BLaER1 (cell line): ENCODE results near the gene ZNF277.

Source experiments
- H3K27ac ChIP-seq: shearing (Covaris generic); formaldehyde crosslinking; 2 replicates; pipeline ENCODE4 v1.8.1; 2022
- H3K27me3 ChIP-seq: shearing (Covaris generic); formaldehyde crosslinking; 2 replicates; pipeline ENCODE4 v1.8.1; 2022
- H3K36me3 ChIP-seq: shearing (Covaris generic); formaldehyde crosslinking; 2 replicates; pipeline ENCODE4 v1.8.1; 2022
- H3K4me1 ChIP-seq: shearing (Covaris generic); formaldehyde crosslinking; 2 replicates; pipeline ENCODE4 v1.8.1; 2022
- H3K4me2 ChIP-seq: shearing (Covaris generic); formaldehyde crosslinking; 2 replicates; pipeline ENCODE4 v1.8.1; 2022
- H3K4me3 ChIP-seq: shearing (Covaris generic); formaldehyde crosslinking; 2 replicates; pipeline ENCODE4 v1.8.1; 2022
- H3K9ac ChIP-seq: shearing (Covaris generic); formaldehyde crosslinking; 2 replicates; pipeline ENCODE4 v1.8.1; 2022
- H3K9me3 ChIP-seq: shearing (Covaris generic); formaldehyde crosslinking; 2 replicates; pipeline ENCODE4 v1.8.1; 2022
- H4K20me1 ChIP-seq: shearing (Covaris generic); formaldehyde crosslinking; 2 replicates; pipeline ENCODE4 v1.8.1; 2022
- Cebpa-rat ChIP-seq: shearing (Covaris generic); IDR thresholded peaks from 2 replicates; pipeline ENCODE4 v1.8.1; 2022

The ZNF277 gene

GRCh38 chr7:112184455-112184854 lies 22.0 kb upstream of the ZNF277 start:
- H3K27me3 ChIP-seq = no peaks in the 10 kb centered on the region
- TF ChIP-seq Cebpa-rat = no peak
- H3K27ac ChIP-seq = no peak overlapping the region
- no peak overlapping the region for H3K9ac ChIP-seq
- H4K20me1 ChIP-seq = no peaks in the 10 kb centered on the region
- no peaks in the 10 kb centered on the region for H3K4me1 ChIP-seq
- no peaks in the 10 kb centered on the region for H3K36me3 ChIP-seq
- no peak overlapping the region for H3K4me3 ChIP-seq
- no peak overlapping the region for H3K4me2 ChIP-seq
- no peaks in the 10 kb centered on the region for H3K9me3 ChIP-seq

- no peaks in the 10 kb centered on the region for H3K27me3 ChIP-seq
- no peaks in the 10 kb centered on the region for H4K20me1 ChIP-seq
- no peak overlapping the region for H3K4me3 ChIP-seq
- H3K27ac ChIP-seq = no peak overlapping the region
- no peak overlapping the region for H3K9ac ChIP-seq
- no peaks in the 10 kb centered on the region for H3K9me3 ChIP-seq
- H3K4me1 ChIP-seq = no peaks in the 10 kb centered on the region
- no peaks in the 10 kb centered on the region for H3K36me3 ChIP-seq
- no peak for TF ChIP-seq Cebpa-rat
- H3K4me2 ChIP-seq = no peak overlapping the region
Observed at GRCh38 chr7:112185005-112185834, 21.3 kb upstream of the ZNF277 start.

DNA sequence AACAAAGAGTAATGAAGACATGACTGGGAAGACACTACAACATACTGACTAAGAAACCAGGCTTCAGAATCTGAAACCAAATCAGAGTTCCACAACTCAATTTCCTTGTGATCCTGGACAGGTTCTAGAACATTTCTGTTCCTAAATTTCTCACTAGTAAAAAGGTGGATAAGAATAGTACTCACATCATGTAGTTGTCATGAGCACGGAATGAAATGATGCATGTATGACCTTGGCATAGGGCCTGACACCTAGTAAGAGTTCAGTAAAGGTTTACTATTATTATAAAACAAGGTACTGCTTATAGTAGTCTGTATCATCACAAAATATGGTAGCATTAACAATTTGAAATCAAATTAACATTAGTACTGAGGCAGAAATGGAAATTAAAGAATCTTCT lies 20.2 kb upstream of the ZNF277 start:
- H3K4me3 ChIP-seq = no peak overlapping the region
- H4K20me1 ChIP-seq = no peaks in the 10 kb centered on the region
- no peaks in the 10 kb centered on the region for H3K27me3 ChIP-seq
- H3K9me3 ChIP-seq = no peaks in the 10 kb centered on the region
- H3K4me2 ChIP-seq = no peak overlapping the region
- H3K27ac ChIP-seq = no peak overlapping the region
- H3K4me1 ChIP-seq = no peaks in the 10 kb centered on the region
- TF ChIP-seq Cebpa-rat = no peak
- H3K9ac ChIP-seq = no peak overlapping the region
- H3K36me3 ChIP-seq = no peaks in the 10 kb centered on the region

DNA sequence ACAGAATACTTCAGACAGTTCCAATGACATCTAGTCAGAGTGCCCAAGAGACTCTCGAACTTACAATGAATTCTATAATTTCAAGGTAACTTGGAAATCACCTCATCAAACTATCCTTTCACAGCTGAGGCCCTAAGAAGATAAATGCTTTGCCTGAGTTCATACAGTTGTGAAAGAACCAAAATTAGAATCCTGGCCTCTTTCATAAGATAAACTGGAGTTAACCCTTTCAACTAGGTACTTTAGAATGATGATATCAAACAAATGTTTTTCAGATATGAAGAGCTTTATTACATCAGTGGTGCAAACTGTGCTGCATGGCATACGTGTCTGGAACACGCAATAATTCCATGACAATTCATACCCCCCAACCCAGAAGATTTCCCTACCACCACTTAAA lies 18.2 kb upstream of the ZNF277 start:
- no peaks in the 10 kb centered on the region for H4K20me1 ChIP-seq
- H3K36me3 ChIP-seq = no peaks in the 10 kb centered on the region
- TF ChIP-seq Cebpa-rat = no peak
- H3K4me2 ChIP-seq = no peak overlapping the region
- H3K4me3 ChIP-seq = no peak overlapping the region
- no peak overlapping the region for H3K27ac ChIP-seq
- H3K4me1 ChIP-seq = no peaks in the 10 kb centered on the region
- no peaks in the 10 kb centered on the region for H3K27me3 ChIP-seq
- H3K9me3 ChIP-seq = no peaks in the 10 kb centered on the region
- H3K9ac ChIP-seq = no peak overlapping the region

- no peaks in the 10 kb centered on the region for H3K9me3 ChIP-seq
- no peaks in the 10 kb centered on the region for H3K4me1 ChIP-seq
- no peak overlapping the region for H3K9ac ChIP-seq
- no peak for TF ChIP-seq Cebpa-rat
- no peaks in the 10 kb centered on the region for H3K36me3 ChIP-seq
- H4K20me1 ChIP-seq = no peaks in the 10 kb centered on the region
- H3K27me3 ChIP-seq = no peaks in the 10 kb centered on the region
- no peak overlapping the region for H3K27ac ChIP-seq
- no peak overlapping the region for H3K4me3 ChIP-seq
- no peak overlapping the region for H3K4me2 ChIP-seq
Observed at GRCh38 chr7:112189691-112190090, 16.8 kb upstream of the ZNF277 start.

- H4K20me1 ChIP-seq = no peaks in the 10 kb centered on the region
- no peaks in the 10 kb centered on the region for H3K27me3 ChIP-seq
- H3K4me3 ChIP-seq = no peak overlapping the region
- no peak overlapping the region for H3K9ac ChIP-seq
- no peaks in the 10 kb centered on the region for H3K4me1 ChIP-seq
- H3K4me2 ChIP-seq = no peak overlapping the region
- TF ChIP-seq Cebpa-rat = no peak
- no peak overlapping the region for H3K27ac ChIP-seq
- H3K9me3 ChIP-seq = no peaks in the 10 kb centered on the region
- H3K36me3 ChIP-seq = no peaks in the 10 kb centered on the region
Observed at GRCh38 chr7:112190120-112190519, 16.4 kb upstream of the ZNF277 start.

DNA sequence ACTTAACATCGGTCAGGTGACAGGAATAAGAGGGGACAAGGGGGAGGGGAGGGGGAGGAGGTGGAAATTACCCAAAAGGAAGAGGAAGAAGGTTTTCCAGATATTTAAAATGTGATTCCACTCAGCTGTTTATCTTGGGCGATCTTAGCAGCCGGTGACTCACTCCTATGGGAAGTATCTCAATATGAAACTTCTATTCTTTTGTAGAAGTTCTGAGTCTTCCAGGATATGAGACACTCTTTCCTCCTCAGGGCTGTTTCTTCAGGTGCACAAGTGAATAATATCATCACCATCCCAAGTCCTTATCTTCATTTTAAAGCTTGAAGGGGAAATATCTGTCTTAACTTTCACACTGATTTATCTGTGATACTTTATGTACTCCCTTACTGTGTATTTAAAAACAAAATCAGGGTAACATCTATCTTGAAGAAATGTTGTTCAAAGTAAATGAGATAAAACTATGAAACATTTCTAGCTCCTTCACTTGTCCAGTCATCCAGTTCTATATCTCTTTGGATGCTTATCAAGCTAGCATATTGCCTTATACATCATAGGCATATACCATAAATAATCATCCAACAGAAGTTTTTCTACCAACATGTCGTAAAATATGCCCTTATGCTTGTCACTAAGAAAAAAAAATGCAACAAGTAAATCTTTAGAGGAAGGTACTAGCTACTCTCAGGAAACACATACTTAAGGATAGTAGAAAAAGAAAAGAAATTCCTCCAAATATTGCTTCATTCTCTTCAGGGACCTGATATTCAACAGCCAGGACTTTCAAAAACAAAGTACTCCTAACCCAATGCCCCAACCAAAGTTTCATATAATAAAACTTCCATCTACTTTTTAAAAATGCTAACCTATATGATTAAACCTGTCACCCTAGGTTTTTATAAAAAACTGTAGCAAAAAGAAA lies 14.0 kb upstream of the ZNF277 start:
- H3K27me3 ChIP-seq = no peaks in the 10 kb centered on the region
- H3K9ac ChIP-seq = no peak overlapping the region
- no peaks in the 10 kb centered on the region for H3K4me1 ChIP-seq
- H3K27ac ChIP-seq = no peak overlapping the region
- no peak overlapping the region for H3K4me3 ChIP-seq
- H3K36me3 ChIP-seq = no peaks in the 10 kb centered on the region
- H3K9me3 ChIP-seq = no peaks in the 10 kb centered on the region
- H3K4me2 ChIP-seq = no peak overlapping the region
- no peaks in the 10 kb centered on the region for H4K20me1 ChIP-seq
- TF ChIP-seq Cebpa-rat = no peak

DNA sequence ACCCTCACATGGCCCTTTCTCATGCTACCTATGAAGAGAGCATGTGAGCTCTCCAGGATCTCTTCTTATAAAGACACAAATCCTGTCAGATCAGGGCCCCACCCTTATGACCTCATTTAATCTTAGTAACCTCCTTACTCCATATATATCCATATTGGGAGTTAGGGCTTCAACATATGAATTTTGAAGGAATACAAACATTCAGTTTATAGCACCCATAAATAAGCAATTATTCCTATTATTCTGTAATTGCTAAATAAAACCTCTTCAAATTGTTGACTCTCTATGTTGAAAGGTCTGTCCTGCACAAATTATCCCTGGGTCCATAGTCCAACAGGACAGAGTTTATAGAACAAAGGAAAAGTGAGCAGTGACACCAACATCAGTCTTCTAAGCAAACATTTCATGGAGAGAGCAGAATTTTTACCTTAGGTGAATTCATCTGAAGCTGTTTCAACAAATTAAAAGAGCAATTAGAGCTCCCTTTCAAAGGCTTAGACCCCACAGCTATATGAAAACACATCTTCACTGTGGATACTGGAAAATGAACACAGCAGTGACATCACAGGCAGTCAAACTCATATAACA lies 12.5 kb upstream of the ZNF277 start:
- no peak overlapping the region for H3K4me2 ChIP-seq

GRCh38 chr7:112195717-112196116 lies 10.8 kb upstream of the ZNF277 start:
- no peak overlapping the region for H3K9ac ChIP-seq
- H4K20me1 ChIP-seq = no peaks in the 10 kb centered on the region
- H3K27me3 ChIP-seq = no peaks in the 10 kb centered on the region
- no peaks in the 10 kb centered on the region for H3K4me1 ChIP-seq
- no peaks in the 10 kb centered on the region for H3K9me3 ChIP-seq
- no peak overlapping the region for H3K4me3 ChIP-seq
- no peak overlapping the region for H3K4me2 ChIP-seq
- H3K27ac ChIP-seq = no peak overlapping the region
- no peaks in the 10 kb centered on the region for H3K36me3 ChIP-seq
- TF ChIP-seq Cebpa-rat = no peak

More for the DNA sequence above, 12.5 kb upstream of the ZNF277 start:
- TF ChIP-seq Cebpa-rat = no peak
- Histone ChIP-seq H4K20me1 (no peaks in the 10 kb centered on the region), H3K27ac (no peak overlapping the region), H3K4me1 (no peaks in the 10 kb centered on the region), H3K4me3 (no peak overlapping the region), H3K9ac (no peak overlapping the region), H3K36me3 (no peaks in the 10 kb centered on the region), H3K27me3 (no peaks in the 10 kb centered on the region), H3K9me3 (no peaks in the 10 kb centered on the region)

DNA sequence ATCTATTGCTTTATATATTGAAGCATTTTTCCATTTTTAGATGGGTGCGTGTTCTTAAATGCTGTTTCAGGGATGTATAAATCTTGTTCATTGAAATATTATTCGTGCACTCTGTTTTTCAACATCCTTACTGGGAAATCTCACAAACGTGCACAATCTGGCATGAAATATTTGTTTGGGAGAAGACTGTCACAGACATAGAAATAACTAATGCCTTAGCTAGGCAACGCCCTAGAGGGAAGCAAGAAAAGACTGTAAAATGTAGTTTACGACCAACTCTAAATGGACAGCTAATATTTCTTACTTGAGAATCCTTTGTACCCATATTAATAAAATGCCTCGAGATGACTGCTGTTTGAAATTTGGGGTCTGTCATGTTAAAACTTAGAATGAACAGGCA lies 9.2 kb upstream of the ZNF277 start:
- Histone ChIP-seq H4K20me1 (no peaks in the 10 kb centered on the region), H3K4me2 (no peak overlapping the region), H3K36me3 (no peaks in the 10 kb centered on the region), H3K9ac (no peak overlapping the region), H3K4me3 (no peak overlapping the region), H3K4me1 (no peaks in the 10 kb centered on the region), H3K9me3 (no peaks in the 10 kb centered on the region), H3K27ac (no peak overlapping the region), H3K27me3 (no peaks in the 10 kb centered on the region)
- no peak for TF ChIP-seq Cebpa-rat
